GM12878 (cell line): ENCODE results near the gene ZFP36. TPM values are rescaled to one million over a fixed set of nuclear protein-coding genes. Genes with fewer than 3 reads are reported as not detected.

Source experiments
- BCL11A ChIP-seq: IDR thresholded peaks from 2 replicates; pipeline ENCODE4 v1.6.1; 2011; ENCODE audit warnings: low read depth, low read length
- BRCA1 ChIP-seq: IDR thresholded peaks from 2 replicates; pipeline ENCODE4 v1.6.1; 2011; ENCODE audit warnings: low read depth, low read length, improper control_type of control experiment
- CBX3 ChIP-seq: fragments of 200-600 bp; sonication (generic); IDR thresholded peaks from 2 replicates; pipeline ENCODE4 v1.6.1; 2016; ENCODE audit warnings: low read depth, borderline replicate concordance
- EED ChIP-seq: sonication (generic); IDR thresholded peaks from 2 replicates; pipeline ENCODE4 v1.6.1; 2016; ENCODE audit warnings: antibody characterized with exemption, low read depth
- FOS ChIP-seq: IDR thresholded peaks from 3 replicates; pipeline ENCODE4 v1.6.1; 2011; ENCODE audit warnings: borderline replicate concordance; ENCODE audit not compliant: insufficient read length; ENCODE audit errors: extremely low read depth
- NR2C2 ChIP-seq: IDR thresholded peaks from 2 replicates; pipeline ENCODE4 v1.6.1; 2011; ENCODE audit warnings: borderline replicate concordance, low read depth; ENCODE audit not compliant: control insufficient read depth, insufficient read length
- NRF1 ChIP-seq: conservative IDR thresholded peaks from 2 replicates; pipeline ENCODE4 v1.6.1; 2011; ENCODE audit warnings: mild to moderate bottlenecking, low read depth, low read length, improper control_type of control experiment
- SP1 ChIP-seq: IDR thresholded peaks from one replicate; pipeline ENCODE4 v1.6.1; 2011; ENCODE audit warnings: low read depth, low read length
- SUPT20H ChIP-seq: IDR thresholded peaks from 2 replicates; pipeline ENCODE4 v1.6.1; 2011; ENCODE audit warnings: low read depth, mild to moderate bottlenecking, low read length, moderate library complexity, borderline replicate concordance; ENCODE audit not compliant: control insufficient read depth
- SUZ12 ChIP-seq: fragments of 200-600 bp; sonication (generic); IDR thresholded peaks from one replicate; pipeline ENCODE4 v1.6.1; 2018; ENCODE audit warnings: antibody characterized with exemption, mild to moderate bottlenecking; ENCODE audit not compliant: unreplicated experiment
- TBL1XR1 ChIP-seq: IDR thresholded peaks from 2 replicates; pipeline ENCODE4 v1.6.1; 2012; ENCODE audit warnings: low read depth, low read length, improper control_type of control experiment
- TCF7 ChIP-seq: IDR thresholded peaks from 2 replicates; pipeline ENCODE4 v1.6.1; 2014; ENCODE audit warnings: antibody characterized with exemption, borderline replicate concordance
- WRNIP1 ChIP-seq: IDR thresholded peaks from 2 replicates; pipeline ENCODE4 v1.6.1; 2011; ENCODE audit warnings: low read depth, low read length, improper control_type of control experiment, borderline replicate concordance
- ZNF207 ChIP-seq: fragments of 450-650 bp; IDR thresholded peaks from 2 replicates; pipeline ENCODE4 v1.6.1; 2014; ENCODE audit warnings: antibody characterized with exemption, mild to moderate bottlenecking, borderline replicate concordance
- ZSCAN29 ChIP-seq: fragments of 450-650 bp; IDR thresholded peaks from 2 replicates; pipeline ENCODE4 v1.6.1; 2017; ENCODE audit warnings: mild to moderate bottlenecking, moderate library complexity
- polyA plus RNA-seq, 11 experiments: library from polyadenylated mRNA; depleted of rRNA in 4 of 11; unstranded in 6 of 11; stranded (reverse) in 5 of 11; fragments of >200 nt; fragmentation: Nextera tagmentation in 4 of 11; fragmentation: Illumina TruSeq in 1 of 11; extraction: Ambion mirVana in 4 of 11; extraction: Trizol in 1 of 11; gene quantifications; 1 replicate in 1 of 11; 2 replicates in 10 of 11; pipeline versions ENCODE4 v1.2.1 to v1.2.3, GENCODE V29; 2011 to 2016; ENCODE audit warnings: inconsistent platforms in 2 of 11, missing spikeins in 2 of 11, low read depth in 1 of 11
- total RNA-seq, 4 experiments: library from RNA; depleted of rRNA in 3 of 4; stranded (reverse); fragments of >200 nt in 3 of 4; fragmentation: Illumina TruSeq in 1 of 4; extraction: Trizol in 1 of 4; gene quantifications; 2 replicates each; pipeline versions ENCODE4 v1.2.1 to v1.2.3, GENCODE V29; 2013 to 2021
- TF ChIP-seq, protein P1 (sequence below): IDR thresholded peaks from 2 replicates; pipeline ENCODE4 v1.6.1; 2011; ENCODE audit warnings: borderline replicate concordance, low read depth, mild to moderate bottlenecking, moderate library complexity, low read length; ENCODE audit not compliant: insufficient read depth, poor library complexity, severe bottlenecking
- TF ChIP-seq, protein P2 (sequence below): fragments of 450-650 bp; IDR thresholded peaks from 2 replicates; pipeline ENCODE4 v1.6.1; 2017; ENCODE audit warnings: mild to moderate bottlenecking
- TF ChIP-seq, protein P3 (sequence below): fragments of 450-650 bp; IDR thresholded peaks from 2 replicates; pipeline ENCODE4 v1.6.1; 2016; ENCODE audit warnings: mild to moderate bottlenecking, moderate library complexity, borderline replicate concordance
- TF ChIP-seq, protein P4 (sequence below): fragments of 450-650 bp; IDR thresholded peaks from 2 replicates; pipeline ENCODE4 v1.6.1; 2018; ENCODE audit warnings: mild to moderate bottlenecking, low read depth, moderate library complexity; ENCODE audit not compliant: partially characterized antibody

Gene ZFP36
- total and polyA plus RNA-seq, 10 of the 15 experiments (the other 5 are each of a cell fraction or from before 2014, with no cell fraction given) = 5.3 to 55.0 (median 18.1) TPM

DNA sequence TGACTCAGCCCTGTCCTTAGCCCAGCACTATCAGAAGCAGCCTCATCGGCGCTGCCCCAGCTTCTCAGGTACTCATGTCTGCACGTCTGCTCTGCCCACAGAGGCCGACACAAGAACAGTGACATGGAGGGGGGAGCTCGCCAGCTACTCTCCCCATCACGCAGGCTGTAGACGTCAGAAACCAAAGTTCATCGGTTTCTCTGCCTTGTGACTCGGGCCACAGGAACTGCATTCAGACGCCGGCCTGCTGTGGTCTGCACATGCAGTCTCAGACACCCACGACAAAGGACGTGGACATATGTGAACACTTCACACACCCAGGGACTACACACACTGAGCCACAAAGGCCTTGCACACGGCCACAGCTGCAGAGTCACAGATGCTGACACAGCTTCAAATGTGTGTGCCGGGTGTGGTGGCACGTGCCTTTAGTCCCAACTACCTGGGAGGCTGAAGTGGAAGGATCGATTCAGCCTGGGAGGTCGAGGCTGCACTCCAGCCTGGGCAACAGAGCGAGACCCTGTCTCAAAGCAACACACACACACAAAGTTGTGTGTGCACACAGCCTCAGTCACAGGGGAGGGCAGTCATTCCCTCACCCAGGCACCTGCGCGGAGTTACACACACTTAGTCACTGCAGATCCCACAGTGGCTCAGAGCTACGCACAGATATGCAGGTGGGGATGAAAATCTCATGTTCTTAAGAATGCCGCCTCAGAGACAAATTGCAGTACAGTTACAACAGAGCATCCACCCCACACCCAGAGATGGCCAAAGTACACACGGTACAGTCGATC is 4.9 kb upstream of the ZFP36 start (continued):
- TF ChIP-seq WRNIP1 (no peak), EED (peak; percentile 11; the same call in 1 of the 2 replicates), CBX3 (no peak), NR2C2 (no peak), SUPT20H (no peak), TCF7 (no peak), SP1 (peak; percentile 32), FOS (no peak), ZNF207 (peak; percentile 70), TBL1XR1 (peak; percentile 75; the same call in 1 of the 2 replicates), SUZ12 (no peak), BCL11A (0 out of 2 replicates have a peak, but pooled peaks have one; percentile 3), NRF1 (no peak), ZSCAN29 (no peak), BRCA1 (0 out of 2 replicates have a peak, but pooled peaks have one; percentile 10)
- TF ChIP-seq, protein P1, sequence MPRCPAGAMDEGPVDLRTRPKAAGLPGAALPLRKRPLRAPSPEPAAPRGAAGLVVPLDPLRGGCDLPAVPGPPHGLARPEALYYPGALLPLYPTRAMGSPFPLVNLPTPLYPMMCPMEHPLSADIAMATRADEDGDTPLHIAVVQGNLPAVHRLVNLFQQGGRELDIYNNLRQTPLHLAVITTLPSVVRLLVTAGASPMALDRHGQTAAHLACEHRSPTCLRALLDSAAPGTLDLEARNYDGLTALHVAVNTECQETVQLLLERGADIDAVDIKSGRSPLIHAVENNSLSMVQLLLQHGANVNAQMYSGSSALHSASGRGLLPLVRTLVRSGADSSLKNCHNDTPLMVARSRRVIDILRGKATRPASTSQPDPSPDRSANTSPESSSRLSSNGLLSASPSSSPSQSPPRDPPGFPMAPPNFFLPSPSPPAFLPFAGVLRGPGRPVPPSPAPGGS = peak; percentile 70
- TF ChIP-seq, protein P2, sequence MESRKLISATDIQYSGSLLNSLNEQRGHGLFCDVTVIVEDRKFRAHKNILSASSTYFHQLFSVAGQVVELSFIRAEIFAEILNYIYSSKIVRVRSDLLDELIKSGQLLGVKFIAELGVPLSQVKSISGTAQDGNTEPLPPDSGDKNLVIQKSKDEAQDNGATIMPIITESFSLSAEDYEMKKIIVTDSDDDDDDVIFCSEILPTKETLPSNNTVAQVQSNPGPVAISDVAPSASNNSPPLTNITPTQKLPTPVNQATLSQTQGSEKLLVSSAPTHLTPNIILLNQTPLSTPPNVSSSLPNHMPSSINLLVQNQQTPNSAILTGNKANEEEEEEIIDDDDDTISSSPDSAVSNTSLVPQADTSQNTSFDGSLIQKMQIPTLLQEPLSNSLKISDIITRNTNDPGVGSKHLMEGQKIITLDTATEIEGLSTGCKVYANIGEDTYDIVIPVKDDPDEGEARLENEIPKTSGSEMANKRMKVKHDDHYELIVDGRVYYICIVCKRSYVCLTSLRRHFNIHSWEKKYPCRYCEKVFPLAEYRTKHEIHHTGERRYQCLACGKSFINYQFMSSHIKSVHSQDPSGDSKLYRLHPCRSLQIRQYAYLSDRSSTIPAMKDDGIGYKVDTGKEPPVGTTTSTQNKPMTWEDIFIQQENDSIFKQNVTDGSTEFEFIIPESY = no peak
- TF ChIP-seq, protein P3, sequence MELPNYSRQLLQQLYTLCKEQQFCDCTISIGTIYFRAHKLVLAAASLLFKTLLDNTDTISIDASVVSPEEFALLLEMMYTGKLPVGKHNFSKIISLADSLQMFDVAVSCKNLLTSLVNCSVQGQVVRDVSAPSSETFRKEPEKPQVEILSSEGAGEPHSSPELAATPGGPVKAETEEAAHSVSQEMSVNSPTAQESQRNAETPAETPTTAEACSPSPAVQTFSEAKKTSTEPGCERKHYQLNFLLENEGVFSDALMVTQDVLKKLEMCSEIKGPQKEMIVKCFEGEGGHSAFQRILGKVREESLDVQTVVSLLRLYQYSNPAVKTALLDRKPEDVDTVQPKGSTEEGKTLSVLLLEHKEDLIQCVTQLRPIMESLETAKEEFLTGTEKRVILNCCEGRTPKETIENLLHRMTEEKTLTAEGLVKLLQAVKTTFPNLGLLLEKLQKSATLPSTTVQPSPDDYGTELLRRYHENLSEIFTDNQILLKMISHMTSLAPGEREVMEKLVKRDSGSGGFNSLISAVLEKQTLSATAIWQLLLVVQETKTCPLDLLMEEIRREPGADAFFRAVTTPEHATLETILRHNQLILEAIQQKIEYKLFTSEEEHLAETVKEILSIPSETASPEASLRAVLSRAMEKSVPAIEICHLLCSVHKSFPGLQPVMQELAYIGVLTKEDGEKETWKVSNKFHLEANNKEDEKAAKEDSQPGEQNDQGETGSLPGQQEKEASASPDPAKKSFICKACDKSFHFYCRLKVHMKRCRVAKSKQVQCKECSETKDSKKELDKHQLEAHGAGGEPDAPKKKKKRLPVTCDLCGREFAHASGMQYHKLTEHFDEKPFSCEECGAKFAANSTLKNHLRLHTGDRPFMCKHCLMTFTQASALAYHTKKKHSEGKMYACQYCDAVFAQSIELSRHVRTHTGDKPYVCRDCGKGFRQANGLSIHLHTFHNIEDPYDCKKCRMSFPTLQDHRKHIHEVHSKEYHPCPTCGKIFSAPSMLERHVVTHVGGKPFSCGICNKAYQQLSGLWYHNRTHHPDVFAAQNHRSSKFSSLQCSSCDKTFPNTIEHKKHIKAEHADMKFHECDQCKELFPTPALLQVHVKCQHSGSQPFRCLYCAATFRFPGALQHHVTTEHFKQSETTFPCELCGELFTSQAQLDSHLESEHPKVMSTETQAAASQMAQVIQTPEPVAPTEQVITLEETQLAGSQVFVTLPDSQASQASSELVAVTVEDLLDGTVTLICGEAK = peak; percentile 38; the same call in 1 of the 2 replicates
- TF ChIP-seq, protein P4, sequence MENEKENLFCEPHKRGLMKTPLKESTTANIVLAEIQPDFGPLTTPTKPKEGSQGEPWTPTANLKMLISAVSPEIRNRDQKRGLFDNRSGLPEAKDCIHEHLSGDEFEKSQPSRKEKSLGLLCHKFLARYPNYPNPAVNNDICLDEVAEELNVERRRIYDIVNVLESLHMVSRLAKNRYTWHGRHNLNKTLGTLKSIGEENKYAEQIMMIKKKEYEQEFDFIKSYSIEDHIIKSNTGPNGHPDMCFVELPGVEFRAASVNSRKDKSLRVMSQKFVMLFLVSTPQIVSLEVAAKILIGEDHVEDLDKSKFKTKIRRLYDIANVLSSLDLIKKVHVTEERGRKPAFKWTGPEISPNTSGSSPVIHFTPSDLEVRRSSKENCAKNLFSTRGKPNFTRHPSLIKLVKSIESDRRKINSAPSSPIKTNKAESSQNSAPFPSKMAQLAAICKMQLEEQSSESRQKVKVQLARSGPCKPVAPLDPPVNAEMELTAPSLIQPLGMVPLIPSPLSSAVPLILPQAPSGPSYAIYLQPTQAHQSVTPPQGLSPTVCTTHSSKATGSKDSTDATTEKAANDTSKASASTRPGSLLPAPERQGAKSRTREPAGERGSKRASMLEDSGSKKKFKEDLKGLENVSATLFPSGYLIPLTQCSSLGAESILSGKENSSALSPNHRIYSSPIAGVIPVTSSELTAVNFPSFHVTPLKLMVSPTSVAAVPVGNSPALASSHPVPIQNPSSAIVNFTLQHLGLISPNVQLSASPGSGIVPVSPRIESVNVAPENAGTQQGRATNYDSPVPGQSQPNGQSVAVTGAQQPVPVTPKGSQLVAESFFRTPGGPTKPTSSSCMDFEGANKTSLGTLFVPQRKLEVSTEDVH = peak; percentile 65
